Body of pancreas (tissue), 4 donors: ENCODE measurements around the gene PGLYRP2. TPM values are rescaled to one million over a fixed set of nuclear protein-coding genes. Genes with fewer than 3 reads are reported as not detected.

Experiments used
- ATAC-seq: fragments of 150-250 bp; one replicate; pipeline ENCODE4 v1.9.1; 2016
- DNase-seq, 4 donors: peaks; one replicate each; pipeline ENCODE4 v3.0.0-alpha.2; 2019
- H3K27ac ChIP-seq, 4 donors: fragments of 200-600 bp; sonication (generic); 1 replicate in 3 of 4; 2 replicates in 1 of 4; pipeline versions ENCODE4 v1.5.1 to v1.6.1; 2016 to 2019; ENCODE audit warnings: mild to moderate bottlenecking in 1 of 4, mixed read lengths in 1 of 4, moderate library complexity in 1 of 4
- H3K27me3 ChIP-seq, 2 donors: fragments of 200-600 bp; sonication (generic); one replicate each; pipeline ENCODE4 v1.6.0; 2016; ENCODE audit warnings: mild to moderate bottlenecking in 1 of 2
- H3K36me3 ChIP-seq, 2 donors: fragments of 200-600 bp; sonication (generic); replicated peaks in 1 of 2; 2 replicates each; pipeline ENCODE4 v1.5.1; 2016; ENCODE audit warnings: low read depth in 2 of 2; ENCODE audit not compliant: insufficient read depth in 1 of 2
- H3K4me1 ChIP-seq: fragments of 200-600 bp; sonication (generic); one replicate; pipeline ENCODE4 v1.6.0; 2016
- H3K4me3 ChIP-seq, 2 donors: fragments of 200-600 bp; sonication (generic); 1 replicate in 1 of 2; 2 replicates in 1 of 2; pipeline ENCODE4 v1.5.1; 2016 to 2019
- H3K9me3 ChIP-seq, 3 donors: fragments of 200-600 bp; sonication (generic); 1 replicate in 2 of 3; 2 replicates in 1 of 3; pipeline ENCODE4 v1.5.1; 2016
- CTCF ChIP-seq, 7 experiments: fragments of 450-650 bp in 4 of 7; fragments of 200-600 bp in 3 of 7; sonication (generic) in 3 of 7; IDR thresholded peaks; one replicate each; pipeline ENCODE4 v1.5.1; 2016 to 2019; ENCODE audit warnings: antibody characterized with exemption in 7 of 7
- POLR2A ChIP-seq, 3 donors: fragments of 450-650 bp; IDR thresholded peaks; one replicate each; pipeline ENCODE4 v1.6.1; 2016; ENCODE audit warnings: antibody characterized with exemption in 3 of 3, mild to moderate bottlenecking in 2 of 3
- WGBS, 2 donors: methylation state at CpG; one replicate each; pipeline ENCODE4 v1.1.5; 2017; 5-methylcytosine and 5-hydroxymethylcytosine counted together
- intact Hi-C: fragments of 100-400 bp; cut with DNase I; formaldehyde crosslinking; loops from one replicate; pipeline ENCODE4 v1.15.1; 2023
- total RNA-seq, 2 donors: library from RNA; depleted of rRNA; stranded (reverse); fragments of >200 nt; gene quantifications; one replicate each; pipeline ENCODE4 v1.1.0, GENCODE V29; 2016

Gene PGLYRP2
- total RNA-seq, 2 donors from 2014 or later = not detected

DNA sequence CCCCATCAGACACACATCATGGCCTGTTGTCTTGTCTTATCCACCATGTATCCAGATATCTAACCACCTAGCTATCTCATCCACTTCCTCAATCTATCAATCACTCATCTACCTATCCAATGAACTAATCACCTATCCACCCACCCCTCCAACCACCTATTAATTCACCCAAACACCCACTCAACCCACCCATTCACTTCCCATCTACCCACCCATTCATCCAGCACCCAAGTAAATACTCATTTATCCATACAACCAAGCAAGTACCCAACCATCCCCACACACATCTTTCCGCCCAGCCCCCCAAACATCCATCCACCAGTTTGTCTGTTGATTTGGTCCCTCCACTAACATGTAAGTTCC is 28.8 kb downstream of the PGLYRP2 start:
- TF ChIP-seq POLR2A (IDR thresholded peaks at IDR 0.05) = no peak
- no peak for TF ChIP-seq CTCF (IDR thresholded peaks at IDR 0.05)
- DNase-seq (no peak), ATAC-seq (no peak)
- WGBS, 2 donors = 92 to 94% methylated on average over 1 of the region's 1 CpG
- intact Hi-C loops = loop anchor here (10.0 kb wide), 1 partner anchor 104 kb away; no protein-coding TSS in a partner anchor
- Histone ChIP-seq H3K27ac (peak overlapping the region in 3 of 4 donors; percentile 11 to 70 (median 68)), H3K4me3 (no peak overlapping the region), H3K4me1 (peaks cover 31% of the 10 kb centered on the region), H3K36me3 (no peaks in the 10 kb centered on the region), H3K27me3 (no peaks in the 10 kb centered on the region), H3K9me3 (no peaks in the 10 kb centered on the region)

DNA sequence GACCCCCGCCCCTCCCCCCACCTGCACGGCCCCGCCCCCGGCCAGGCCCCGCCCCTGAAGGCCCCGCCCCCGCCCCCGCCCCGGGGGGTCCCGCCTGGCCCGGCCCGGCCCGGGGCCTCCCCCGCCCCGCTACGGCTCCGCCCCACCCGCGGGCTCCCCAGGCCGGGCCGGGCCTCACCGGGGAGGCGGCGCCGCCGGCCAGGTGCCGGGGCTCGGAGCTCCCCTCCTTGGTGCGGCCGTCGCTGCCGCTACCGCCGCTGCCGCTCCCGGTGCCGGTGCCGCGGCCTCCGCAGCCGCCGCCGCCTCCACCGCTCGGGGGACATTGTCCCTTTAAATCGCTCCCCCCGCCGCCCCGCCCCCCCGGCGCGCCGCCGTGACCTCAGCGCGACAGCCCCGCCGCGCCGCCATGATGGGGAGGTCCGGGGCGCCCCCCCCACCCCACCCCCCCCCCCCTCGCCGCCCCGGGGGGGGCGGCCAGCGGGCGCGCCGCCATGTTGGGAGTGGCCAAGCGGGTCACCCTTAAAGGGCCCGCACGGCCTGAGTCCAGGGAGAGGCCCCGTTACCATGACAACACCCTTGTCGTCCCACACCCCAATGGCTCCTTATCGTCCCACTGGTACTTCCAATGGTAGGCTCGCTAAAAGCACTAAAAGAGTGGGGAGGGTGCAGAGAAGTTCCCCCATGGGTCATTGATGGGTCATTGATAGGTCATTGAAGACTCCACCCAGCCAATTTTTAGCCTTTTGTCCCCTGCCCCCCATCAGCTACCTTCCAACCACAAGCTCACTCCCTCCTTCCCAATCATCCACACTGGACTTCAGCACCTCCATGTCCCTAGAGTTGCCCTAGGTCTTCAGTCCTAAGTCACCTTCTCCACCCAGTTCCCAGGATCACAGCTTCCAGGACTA is 29.4 kb downstream of the PGLYRP2 start, which contains the start of gene WIZ:
TSS of gene WIZ (minus strand) at position 337 of the 908 bp plus-strand sequence. CDS start 1,649 bp downstream, outside the sequence.
- peak within 1 kb of the TSS; percentile 18 to 70 (median 61) for H3K27ac ChIP-seq
- ATAC-seq (peak; percentile 73), DNase-seq (peak; percentile 85 to 90 (median 88))
- no peaks in the 10 kb centered on the region for H3K36me3 ChIP-seq
- peak within 1 kb of the TSS; percentile 50 to 65 for H3K4me3 ChIP-seq
- no peaks in the 10 kb centered on the region for H3K9me3 ChIP-seq
- 3 to 6% methylated on average over 6 to 29 of the region's 77 CpGs for WGBS, 2 donors
- TF ChIP-seq POLR2A (IDR thresholded peaks at IDR 0.05) (no peak), CTCF (IDR thresholded peaks at IDR 0.05) (no peak)
- H3K27me3 ChIP-seq = no peaks in the 10 kb centered on the region
- H3K4me1 ChIP-seq = peaks cover 30% of the 10 kb centered on the region
- intact Hi-C loops = loop anchor here (10.0 kb wide), 1 partner anchor 105 kb away; no protein-coding TSS in a partner anchor

- DNase-seq (peak in 2 of 4 donors; percentile 31 to 39), ATAC-seq (no peak)
- intact Hi-C loops = no loop called here
- Histone ChIP-seq H3K4me1 (peaks cover 21% of the 10 kb centered on the region), H3K27me3 (no peaks in the 10 kb centered on the region), H3K27ac (peak overlapping the region; percentile 18 to 69 (median 59)), H3K9me3 (no peaks in the 10 kb centered on the region), H3K4me3 (peak overlapping the region; percentile 50 to 65), H3K36me3 (no peaks in the 10 kb centered on the region)
- 7% methylated on average over 11 to 13 of the region's 43 CpGs for WGBS, 2 donors
- TF ChIP-seq POLR2A (IDR thresholded peaks at IDR 0.05) (no peak), CTCF (IDR thresholded peaks at IDR 0.05) (no peak)
Measured at GRCh38 chr19:15448778-15449619, 30.3 kb downstream of the PGLYRP2 start.

DNA sequence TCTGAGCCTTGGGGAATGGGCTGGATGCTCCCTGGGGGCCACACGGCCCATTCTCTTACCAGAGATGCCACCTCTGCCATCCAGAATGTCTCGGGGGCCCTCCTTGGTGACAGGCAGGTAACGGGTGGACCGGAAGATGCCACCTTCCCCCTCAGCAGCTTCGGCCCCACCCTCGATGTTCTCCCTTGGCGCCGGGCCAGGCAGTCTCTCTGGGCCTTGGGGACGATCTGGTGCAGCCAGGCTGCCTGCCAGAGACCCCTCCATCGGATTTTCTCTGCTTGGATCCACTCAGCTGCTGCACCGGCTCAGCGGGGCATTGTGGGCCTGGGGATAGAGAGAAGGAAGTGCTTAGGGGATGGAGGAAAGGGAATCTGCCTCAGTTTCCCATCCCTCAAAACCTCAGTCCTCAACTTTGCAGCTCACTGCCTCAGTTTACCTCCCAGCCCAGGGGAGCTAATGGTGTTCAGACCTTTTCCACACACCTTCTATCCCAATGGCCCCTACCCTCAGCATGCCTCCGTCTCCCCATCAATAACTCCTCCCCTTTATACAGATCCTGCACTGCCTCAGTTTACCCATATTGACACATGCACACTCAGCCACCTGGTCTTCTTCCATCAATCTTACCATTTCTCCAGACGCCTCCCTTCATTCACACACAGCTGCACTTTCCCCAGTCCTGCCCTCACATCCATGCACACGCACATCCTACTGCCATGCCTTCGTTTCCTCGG is 31.1 kb downstream of the PGLYRP2 start:
- 57 to 62% methylated on average over 13 to 16 of the region's 17 CpGs for WGBS, 2 donors
- no peaks in the 10 kb centered on the region for H3K27me3 ChIP-seq
- H3K9me3 ChIP-seq = no peaks in the 10 kb centered on the region
- H3K27ac ChIP-seq = peak overlapping the region in 1 of 4 donors; percentile 69
- no peak overlapping the region for H3K4me3 ChIP-seq
- TF ChIP-seq CTCF (IDR thresholded peaks at IDR 0.05) = no peak
- no peak for TF ChIP-seq POLR2A (IDR thresholded peaks at IDR 0.05)
- intact Hi-C loops = no loop called here
- ATAC-seq (no peak), DNase-seq (peak in 1 of 4 donors; percentile 35)
- H3K36me3 ChIP-seq = no peaks in the 10 kb centered on the region
- H3K4me1 ChIP-seq = peaks cover 16% of the 10 kb centered on the region
